ENCODE measurements around the gene ACER3.

DNA sequence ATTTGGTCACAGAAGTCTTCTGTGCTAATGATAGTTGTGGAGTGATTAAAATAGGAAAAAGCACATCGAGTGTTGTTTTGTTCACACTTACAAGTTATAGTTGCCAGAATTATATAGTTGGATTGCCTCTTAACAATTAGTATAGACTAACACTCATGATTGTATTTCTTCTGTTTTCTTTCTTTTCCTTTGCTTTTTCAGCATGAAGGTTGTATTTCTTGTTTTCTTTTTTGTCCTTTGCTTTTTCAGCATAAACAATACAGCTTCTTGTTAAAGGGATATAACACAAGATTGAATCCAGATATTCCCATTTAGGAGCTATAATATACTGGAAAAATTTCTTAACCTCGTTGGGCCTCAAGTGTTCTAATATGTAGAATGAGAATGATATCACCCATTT is 31.1 kb downstream of the ACER3 start:
- TF ChIP-seq, protein P1, sequence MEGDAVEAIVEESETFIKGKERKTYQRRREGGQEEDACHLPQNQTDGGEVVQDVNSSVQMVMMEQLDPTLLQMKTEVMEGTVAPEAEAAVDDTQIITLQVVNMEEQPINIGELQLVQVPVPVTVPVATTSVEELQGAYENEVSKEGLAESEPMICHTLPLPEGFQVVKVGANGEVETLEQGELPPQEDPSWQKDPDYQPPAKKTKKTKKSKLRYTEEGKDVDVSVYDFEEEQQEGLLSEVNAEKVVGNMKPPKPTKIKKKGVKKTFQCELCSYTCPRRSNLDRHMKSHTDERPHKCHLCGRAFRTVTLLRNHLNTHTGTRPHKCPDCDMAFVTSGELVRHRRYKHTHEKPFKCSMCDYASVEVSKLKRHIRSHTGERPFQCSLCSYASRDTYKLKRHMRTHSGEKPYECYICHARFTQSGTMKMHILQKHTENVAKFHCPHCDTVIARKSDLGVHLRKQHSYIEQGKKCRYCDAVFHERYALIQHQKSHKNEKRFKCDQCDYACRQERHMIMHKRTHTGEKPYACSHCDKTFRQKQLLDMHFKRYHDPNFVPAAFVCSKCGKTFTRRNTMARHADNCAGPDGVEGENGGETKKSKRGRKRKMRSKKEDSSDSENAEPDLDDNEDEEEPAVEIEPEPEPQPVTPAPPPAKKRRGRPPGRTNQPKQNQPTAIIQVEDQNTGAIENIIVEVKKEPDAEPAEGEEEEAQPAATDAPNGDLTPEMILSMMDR (IDR thresholded peaks at IDR 0.05): no peak
- TF ChIP-seq EZH2 (IDR thresholded peaks at IDR 0.05; ENCODE audit: borderline replicate concordance, insufficient read depth, low read depth, low read length, poor library complexity, severe bottlenecking): no peak
